Measurements from ENCODE around the gene GRM3.

- TF ChIP-seq JUND (IDR thresholded peaks at IDR 0.05), result no peak
- TF ChIP-seq CTCF (IDR thresholded peaks at IDR 0.05), result no peak
- TF ChIP-seq POLR2AphosphoS5 (IDR thresholded peaks at IDR 0.05; ENCODE audit: low read depth, low read length), result no peak
- TF ChIP-seq RFX5 (IDR thresholded peaks at IDR 0.05; ENCODE audit: low read length), result no peak
- no peak for TF ChIP-seq FOSL2 (IDR thresholded peaks at IDR 0.05; ENCODE audit: borderline replicate concordance, low read depth)
- TF ChIP-seq GABPA (IDR thresholded peaks at IDR 0.05; ENCODE audit: low read depth), result no peak
- TF ChIP-seq MAX (IDR thresholded peaks at IDR 0.05; ENCODE audit: low read depth), result no peak
- no peak for TF ChIP-seq YY1 (IDR thresholded peaks at IDR 0.05; ENCODE audit: low read depth)
- no peak for TF ChIP-seq RCOR1 (IDR thresholded peaks at IDR 0.05; ENCODE audit: low read length)
- TF ChIP-seq REST (IDR thresholded peaks at IDR 0.05; ENCODE audit: low read depth, low read length), result no peak
- no peak for TF ChIP-seq SMC3 (IDR thresholded peaks at IDR 0.05; ENCODE audit: low read depth, low read length)
- no peak for TF ChIP-seq MEF2A (IDR thresholded peaks at IDR 0.05; ENCODE audit: borderline replicate concordance, low read depth)
- TF ChIP-seq MXI1 (IDR thresholded peaks at IDR 0.05; ENCODE audit: low read depth, low read length), result no peak
- no peak for TF ChIP-seq NRF1 (IDR thresholded peaks at IDR 0.05; ENCODE audit: low read depth, low read length)
Observed at GRCh38 chr7:86776136-86776535, 132.4 kb downstream of the GRM3 start.

Data from SK-N-SH (cell line).